Measurements from ENCODE around the gene DRAM2. TPM values are rescaled to one million over a fixed set of nuclear protein-coding genes. Genes with fewer than 3 reads are reported as not detected.

Gene DRAM2
- total RNA-seq, 4 donors from 2014 or later = 26.5 to 105 (median 51.7) TPM

DNA sequence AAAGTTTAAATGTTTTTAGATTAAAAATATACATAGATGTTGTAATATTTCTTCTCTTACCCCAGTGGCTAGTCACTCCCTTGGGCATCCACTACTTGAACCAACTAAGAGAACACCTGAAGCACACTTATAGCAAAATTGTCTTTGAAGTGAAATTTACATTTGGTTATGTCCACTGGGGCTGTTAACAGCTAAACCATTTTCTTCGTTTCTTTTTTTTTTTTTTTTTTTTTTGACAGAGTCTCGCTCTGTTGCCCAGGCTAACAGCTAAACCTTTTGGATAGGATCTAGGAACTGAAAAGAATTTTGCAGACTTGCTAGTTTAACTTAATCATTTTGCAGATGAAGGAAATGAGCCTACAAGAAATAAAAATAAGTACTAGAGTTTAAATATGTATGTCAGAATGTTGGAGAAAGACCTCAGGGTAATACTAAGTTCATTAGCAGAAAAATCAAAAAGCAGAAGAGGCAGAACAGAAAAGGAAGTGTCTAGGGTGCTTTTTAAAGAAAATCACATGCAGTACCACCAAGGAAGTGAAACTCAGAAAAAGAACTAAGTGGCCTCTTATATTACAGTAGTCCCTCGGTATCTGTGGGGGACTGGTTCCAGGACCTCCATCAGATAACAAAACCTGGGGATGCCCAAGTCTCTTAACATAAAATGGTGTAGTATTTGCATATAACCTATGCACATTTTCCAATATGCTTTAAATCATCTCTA is 11.8 kb downstream of the DRAM2 start:
- H3K27ac ChIP-seq = no peak overlapping the region
- TF ChIP-seq CTCF (IDR thresholded peaks at IDR 0.05) (no peak), POLR2A (IDR thresholded peaks at IDR 0.05) (no peak)
- H3K4me1 ChIP-seq = no peaks in the 10 kb centered on the region
- no peaks in the 10 kb centered on the region for H3K9me3 ChIP-seq
- no peaks in the 10 kb centered on the region for H3K27me3 ChIP-seq
- WGBS, 2 donors = 83 to 84% methylated on average over 3 of the region's 3 CpGs
- intact Hi-C loops (cut with DNase I) = no loop called here
- DNase-seq = no peak
- peaks cover 0 to 8% of the 10 kb centered on the region in 2 donors for H3K36me3 ChIP-seq
- H3K4me3 ChIP-seq (replicated peaks in 1 of 3) = no peak overlapping the region

- no peaks in the 10 kb centered on the region for H3K27me3 ChIP-seq
- no peaks in the 10 kb centered on the region for H3K9me3 ChIP-seq
- no peak for DNase-seq
- peaks cover 0 to 8% of the 10 kb centered on the region in 2 donors for H3K36me3 ChIP-seq
- H3K4me3 ChIP-seq (replicated peaks in 1 of 3) = no peak overlapping the region
- WGBS, 2 donors = 97 to 98% methylated on average over 1 of the region's 1 CpG
- no peak for TF ChIP-seq CTCF (IDR thresholded peaks at IDR 0.05)
- no peak for TF ChIP-seq POLR2A (IDR thresholded peaks at IDR 0.05)
- H3K4me1 ChIP-seq = no peaks in the 10 kb centered on the region
- intact Hi-C loops (cut with DNase I) = no loop called here
- H3K27ac ChIP-seq = no peak overlapping the region
These were observed 13.5 kb downstream of the DRAM2 start for GRCh38 chr1:111126354-111126753.

DNA sequence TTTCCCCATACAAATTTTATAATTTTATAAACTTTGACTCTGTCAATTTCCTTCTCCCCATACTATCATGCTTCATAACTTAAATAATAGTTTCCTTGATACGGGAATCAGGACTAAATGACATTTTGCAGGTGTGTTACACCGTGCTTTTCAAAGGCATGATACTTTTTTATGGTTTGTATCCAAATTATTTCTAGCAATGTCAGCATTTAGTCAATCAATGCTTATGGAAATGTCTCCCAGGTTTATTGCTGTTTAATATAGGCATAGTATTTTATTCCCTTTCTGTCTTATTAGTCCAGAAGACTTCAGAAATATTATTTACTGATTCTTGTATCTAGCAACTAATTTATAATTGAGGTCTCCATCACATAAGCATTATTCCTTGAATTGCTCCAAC is 23.4 kb downstream of the DRAM2 start:
- WGBS, 2 donors = 96% methylated on average over 2 of the region's 2 CpGs
- Histone ChIP-seq H3K9me3 (no peaks in the 10 kb centered on the region), H3K36me3 (peaks cover 3 to 11% of the 10 kb centered on the region in 2 donors), H3K27me3 (no peaks in the 10 kb centered on the region), H3K4me3 (replicated peaks in 1 of 3) (no peak overlapping the region), H3K27ac (no peak overlapping the region), H3K4me1 (no peaks in the 10 kb centered on the region)
- no peak for DNase-seq
- intact Hi-C loops (cut with DNase I) = no loop called here
- no peak for TF ChIP-seq CTCF (IDR thresholded peaks at IDR 0.05)
- TF ChIP-seq POLR2A (IDR thresholded peaks at IDR 0.05) = no peak

- TF ChIP-seq CTCF (IDR thresholded peaks at IDR 0.05) (no peak), POLR2A (IDR thresholded peaks at IDR 0.05) (no peak)
- no peaks in the 10 kb centered on the region for H3K27me3 ChIP-seq
- intact Hi-C loops (cut with DNase I) = no loop called here
- 100% methylated on average over 1 of the region's 1 CpG for WGBS, 2 donors
- H3K9me3 ChIP-seq = no peaks in the 10 kb centered on the region
- no peak overlapping the region for H3K4me3 ChIP-seq (replicated peaks in 1 of 3)
- no peak overlapping the region for H3K27ac ChIP-seq
- H3K36me3 ChIP-seq = no peaks in the 10 kb centered on the region
- DNase-seq = no peak
- no peaks in the 10 kb centered on the region for H3K4me1 ChIP-seq
These were observed 29.5 kb downstream of the DRAM2 start for GRCh38 chr1:111110197-111110899.

DNA sequence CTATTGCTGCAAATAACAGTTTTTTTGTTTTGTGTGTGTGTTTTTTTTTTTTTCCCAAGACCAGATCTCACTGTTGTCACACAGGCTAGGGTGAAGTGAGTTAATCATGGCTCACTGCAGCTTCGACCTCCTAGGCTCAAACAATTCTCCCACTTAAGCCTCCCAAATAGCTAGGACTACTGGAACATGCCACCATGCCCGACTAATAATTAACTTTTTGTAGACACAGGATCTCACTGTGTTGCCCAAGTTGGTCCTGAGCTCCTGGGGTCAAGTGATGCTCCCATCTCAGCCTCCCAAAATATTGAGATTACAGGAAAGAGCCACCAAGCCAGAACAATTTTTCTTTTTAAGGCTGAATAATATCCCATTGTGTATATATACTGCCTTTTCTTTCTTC is 34.9 kb downstream of the DRAM2 start:
- H3K27me3 ChIP-seq = no peaks in the 10 kb centered on the region
- DNase-seq = no peak
- intact Hi-C loops (cut with DNase I) = no loop called here
- no peaks in the 10 kb centered on the region for H3K4me1 ChIP-seq
- no peak overlapping the region for H3K27ac ChIP-seq
- TF ChIP-seq POLR2A (IDR thresholded peaks at IDR 0.05) = no peak
- TF ChIP-seq CTCF (IDR thresholded peaks at IDR 0.05) = no peak
- H3K4me3 ChIP-seq (replicated peaks in 1 of 3) = no peak overlapping the region
- no peaks in the 10 kb centered on the region for H3K9me3 ChIP-seq
- no peaks in the 10 kb centered on the region for H3K36me3 ChIP-seq
- WGBS, 2 donors = 88 to 90% methylated on average over 2 of the region's 2 CpGs
